HG02870 (cell line): Measurements from ENCODE around the gene MB21D2.
"Not testable (repeated sequence)": the region's sequence is repeated elsewhere in the genome, so short reads cannot be mapped to it uniquely, and the experiment has no call there.

Experiments used
- ATAC-seq: cut with Tn5 transposase; IDR thresholded peaks from one replicate; pipeline ENCODE4 v1.9.1; 2021; ENCODE audit warnings: mild to moderate bottlenecking, moderate library complexity; ENCODE audit not compliant: unreplicated experiment

Gene MB21D2

GRCh38 chr3:192817053-192817452 is 100.6 kb downstream of the MB21D2 start:
- ATAC-seq: peak; percentile 61

GRCh38 chr3:192816351-192816750 is 101.3 kb downstream of the MB21D2 start:
- ATAC-seq: no peak

GRCh38 chr3:192812743-192813383 is 104.8 kb downstream of the MB21D2 start:
- ATAC-seq: no peak

GRCh38 chr3:192805711-192806110 is 111.9 kb downstream of the MB21D2 start:
- ATAC-seq: no peak

- no peak for ATAC-seq
Measured at GRCh38 chr3:192804502-192804901, 113.2 kb downstream of the MB21D2 start.

- ATAC-seq: peak; percentile 65
Measured at GRCh38 chr3:192802957-192803899, 114.4 kb downstream of the MB21D2 start.

GRCh38 chr3:192801985-192802384 is 115.7 kb downstream of the MB21D2 start:
- ATAC-seq: no peak

GRCh38 chr3:192799721-192800120 is 117.9 kb downstream of the MB21D2 start:
- no peak for ATAC-seq

- ATAC-seq: no peak
Measured at GRCh38 chr3:192795021-192795420, 122.6 kb downstream of the MB21D2 start.

- no peak for ATAC-seq
Measured at GRCh38 chr3:192794216-192794615, 123.4 kb downstream of the MB21D2 start.

GRCh38 chr3:192788816-192789515 is 128.7 kb downstream of the MB21D2 start:
- not testable (repeated sequence) for ATAC-seq

GRCh38 chr3:192778508-192778907 is 139.1 kb downstream of the MB21D2 start:
- ATAC-seq: no peak

- not testable (repeated sequence) for ATAC-seq
Measured at GRCh38 chr3:192774341-192774740, 143.3 kb downstream of the MB21D2 start.

GRCh38 chr3:192772240-192772894 is 145.3 kb downstream of the MB21D2 start:
- no peak for ATAC-seq

GRCh38 chr3:192758654-192759053 is 159.0 kb downstream of the MB21D2 start:
- ATAC-seq: no peak

- ATAC-seq: no peak
Measured at GRCh38 chr3:192751148-192751547, 166.5 kb downstream of the MB21D2 start.

GRCh38 chr3:192750201-192750600 is 167.5 kb downstream of the MB21D2 start:
- no peak for ATAC-seq

- no peak for ATAC-seq
Measured at GRCh38 chr3:192747746-192748145, 169.9 kb downstream of the MB21D2 start.

GRCh38 chr3:192747145-192747544 is 170.5 kb downstream of the MB21D2 start:
- no peak for ATAC-seq
